ENCODE measurements around the gene UCP2. TPM values are rescaled to one million over a fixed set of nuclear protein-coding genes. Genes with fewer than 3 reads are reported as not detected.

UCP2 gene
- total and polyA plus RNA-seq, 10 of the 15 experiments (the other 5 are each of a cell fraction or from before 2014, with no cell fraction given): 32.9 to 248 (median 154) TPM

DNA sequence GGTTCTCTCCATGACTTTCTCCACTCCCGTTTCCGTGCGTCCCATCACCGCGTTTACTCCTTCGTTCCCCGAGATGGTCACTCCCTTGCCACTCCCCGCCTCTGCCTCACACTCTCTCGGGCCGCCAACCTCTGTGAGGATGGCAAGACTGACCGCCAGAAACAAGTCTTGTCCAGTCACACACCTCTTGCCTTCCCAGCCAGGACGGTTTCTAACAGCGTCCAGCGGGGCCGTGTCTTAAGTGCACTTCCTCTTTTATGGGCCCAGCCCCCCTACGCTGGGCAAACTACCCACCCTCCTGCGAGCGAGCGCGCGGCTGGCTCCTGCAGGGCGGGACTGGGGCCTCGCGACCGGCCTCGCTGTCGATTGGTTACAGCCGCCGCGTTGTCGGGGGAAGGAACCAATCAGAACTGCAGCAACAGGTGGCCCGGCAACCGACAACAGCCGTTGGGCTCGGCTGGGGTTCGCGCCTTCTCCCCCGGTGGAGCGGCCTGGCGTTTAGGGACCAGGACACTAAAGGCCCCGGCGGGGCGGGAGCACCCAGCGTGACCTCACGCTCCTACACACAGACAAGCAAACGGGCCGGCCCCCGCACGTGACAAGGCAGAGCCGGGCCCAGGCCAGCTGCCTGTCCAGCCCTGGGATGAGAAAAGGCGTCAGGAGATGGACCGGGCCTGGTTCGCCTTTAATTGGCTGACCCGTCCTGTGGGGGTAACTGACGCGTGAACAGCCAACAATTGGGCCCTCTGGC is 522 bp upstream of the UCP2 start (continued):
- TF ChIP-seq, protein P1, sequence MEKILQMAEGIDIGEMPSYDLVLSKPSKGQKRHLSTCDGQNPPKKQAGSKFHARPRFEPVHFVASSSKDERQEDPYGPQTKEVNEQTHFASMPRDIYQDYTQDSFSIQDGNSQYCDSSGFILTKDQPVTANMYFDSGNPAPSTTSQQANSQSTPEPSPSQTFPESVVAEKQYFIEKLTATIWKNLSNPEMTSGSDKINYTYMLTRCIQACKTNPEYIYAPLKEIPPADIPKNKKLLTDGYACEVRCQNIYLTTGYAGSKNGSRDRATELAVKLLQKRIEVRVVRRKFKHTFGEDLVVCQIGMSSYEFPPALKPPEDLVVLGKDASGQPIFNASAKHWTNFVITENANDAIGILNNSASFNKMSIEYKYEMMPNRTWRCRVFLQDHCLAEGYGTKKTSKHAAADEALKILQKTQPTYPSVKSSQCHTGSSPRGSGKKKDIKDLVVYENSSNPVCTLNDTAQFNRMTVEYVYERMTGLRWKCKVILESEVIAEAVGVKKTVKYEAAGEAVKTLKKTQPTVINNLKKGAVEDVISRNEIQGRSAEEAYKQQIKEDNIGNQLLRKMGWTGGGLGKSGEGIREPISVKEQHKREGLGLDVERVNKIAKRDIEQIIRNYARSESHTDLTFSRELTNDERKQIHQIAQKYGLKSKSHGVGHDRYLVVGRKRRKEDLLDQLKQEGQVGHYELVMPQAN (conservative IDR thresholded peaks at IDR 0.05): peak; percentile 50
- TF ChIP-seq TAF1 (IDR thresholded peaks at IDR 0.05; ENCODE audit: borderline replicate concordance, low read depth, low read length): peak; percentile 70
- TF ChIP-seq CREB1 (IDR thresholded peaks at IDR 0.05; ENCODE audit: low read depth): peak; percentile 71; the same call in 1 of the 2 replicates
- TF ChIP-seq ATF7 (IDR thresholded peaks at IDR 0.05; ENCODE audit: low read depth): peak; percentile 32; the same call in 1 of the 2 replicates
- 0 out of 2 replicates have a peak, but pooled peaks have one; percentile 4 for TF ChIP-seq BACH1 (IDR thresholded peaks at IDR 0.05; ENCODE audit: borderline replicate concordance)
- TF ChIP-seq MEF2B (IDR thresholded peaks at IDR 0.05; ENCODE audit: partially characterized antibody, poor library complexity, severe bottlenecking): peak; percentile 38
- TF ChIP-seq RFX5 (IDR thresholded peaks at IDR 0.05; ENCODE audit: low read depth, low read length): peak; percentile 94
- TF ChIP-seq ESRRA (IDR thresholded peaks at IDR 0.05; ENCODE audit: low read length): no peak
- peak; percentile 73 to 78; a peak in 3 of 4 replicates for TF ChIP-seq IKZF2 (IDR thresholded peaks at IDR 0.05)
- no peak for TF ChIP-seq GABPA (IDR thresholded peaks at IDR 0.05; ENCODE audit: low read depth)
- TF ChIP-seq CEBPB (IDR thresholded peaks at IDR 0.05; ENCODE audit: borderline replicate concordance in 1 of 2, low read depth in 2 of 2, low read length in 2 of 2): no peak
- TF ChIP-seq SIN3A (IDR thresholded peaks at IDR 0.05; ENCODE audit: low read depth, low read length): 0 out of 2 replicates have a peak, but pooled peaks have one; percentile 44
- no peak for TF ChIP-seq SRF (IDR thresholded peaks at IDR 0.05; ENCODE audit: low read depth in 2 of 2, low read length in 2 of 2)
- TF ChIP-seq, protein P2, sequence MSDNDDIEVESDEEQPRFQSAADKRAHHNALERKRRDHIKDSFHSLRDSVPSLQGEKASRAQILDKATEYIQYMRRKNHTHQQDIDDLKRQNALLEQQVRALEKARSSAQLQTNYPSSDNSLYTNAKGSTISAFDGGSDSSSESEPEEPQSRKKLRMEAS (IDR thresholded peaks at IDR 0.05; ENCODE audit: low read depth, low read length): peak; percentile 80; the same call in 1 of the 2 replicates
- no peak for TF ChIP-seq RCOR1 (conservative IDR thresholded peaks at IDR 0.05; ENCODE audit: low read depth, low read length)
- TF ChIP-seq NR2C1 (IDR thresholded peaks at IDR 0.05): no peak
- peak; percentile 97 for TF ChIP-seq POLR2AphosphoS5 (IDR thresholded peaks at IDR 0.05; ENCODE audit: low read length)
- TF ChIP-seq RAD21 (IDR thresholded peaks at IDR 0.05; ENCODE audit: insufficient read depth, low read depth, low read length): no peak
- TF ChIP-seq ASH2L (IDR thresholded peaks at IDR 0.05; ENCODE audit: borderline replicate concordance, low read depth): peak; percentile 73; the same call in 1 of the 2 replicates
- TF ChIP-seq HDGF (IDR thresholded peaks at IDR 0.05): peak; percentile 82
- TF ChIP-seq GATAD2B (conservative IDR thresholded peaks at IDR 0.05; ENCODE audit: low read depth): peak; percentile 60; the same call in 1 of the 2 replicates
- TF ChIP-seq ETV6 (conservative IDR thresholded peaks at IDR 0.05 in 1 of 2, IDR thresholded peaks at IDR 0.05 in 1 of 2; ENCODE audit: borderline replicate concordance in 1 of 2, low read depth in 1 of 2): no peak
- TF ChIP-seq MYC (IDR thresholded peaks at IDR 0.05; ENCODE audit: insufficient read depth, insufficient read length, insufficient replicate concordance, low read length, severe bottlenecking): peak; percentile 10

Data from GM12878 (cell line).